ENCODE measurements around the gene MYO1E.
"Not testable (repeated sequence)": the region's sequence is repeated elsewhere in the genome, so short reads cannot be mapped to it uniquely, and the experiment has no call there.

The MYO1E gene

GRCh38 chr15:59406446-59406845 is 33.8 kb upstream of the MYO1E start:
- TF ChIP-seq POU6F1 (CRISPR knock-in tag; IDR thresholded peaks at IDR 0.05; ENCODE audit: borderline replicate concordance, low read depth) (no peak), GLIS3 (CRISPR knock-in tag; IDR thresholded peaks at IDR 0.05) (no peak)
- TF ChIP-seq, protein P1, sequence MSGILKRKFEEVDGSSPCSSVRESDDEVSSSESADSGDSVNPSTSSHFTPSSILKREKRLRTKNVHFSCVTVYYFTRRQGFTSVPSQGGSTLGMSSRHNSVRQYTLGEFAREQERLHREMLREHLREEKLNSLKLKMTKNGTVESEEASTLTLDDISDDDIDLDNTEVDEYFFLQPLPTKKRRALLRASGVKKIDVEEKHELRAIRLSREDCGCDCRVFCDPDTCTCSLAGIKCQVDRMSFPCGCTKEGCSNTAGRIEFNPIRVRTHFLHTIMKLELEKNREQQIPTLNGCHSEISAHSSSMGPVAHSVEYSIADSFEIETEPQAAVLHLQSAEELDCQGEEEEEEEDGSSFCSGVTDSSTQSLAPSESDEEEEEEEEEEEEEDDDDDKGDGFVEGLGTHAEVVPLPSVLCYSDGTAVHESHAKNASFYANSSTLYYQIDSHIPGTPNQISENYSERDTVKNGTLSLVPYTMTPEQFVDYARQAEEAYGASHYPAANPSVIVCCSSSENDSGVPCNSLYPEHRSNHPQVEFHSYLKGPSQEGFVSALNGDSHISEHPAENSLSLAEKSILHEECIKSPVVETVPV (CRISPR knock-in tag; IDR thresholded peaks at IDR 0.05): no peak
- ATAC-seq: no peak

- no peak for TF ChIP-seq ZFP30 (CRISPR knock-in tag; IDR thresholded peaks at IDR 0.05)
- no peak for TF ChIP-seq RARB (CRISPR knock-in tag; IDR thresholded peaks at IDR 0.05)
- TF ChIP-seq TCF4 (CRISPR knock-in tag; IDR thresholded peaks at IDR 0.05; ENCODE audit: borderline replicate concordance): no peak
- TF ChIP-seq TOX (CRISPR knock-in tag; IDR thresholded peaks at IDR 0.05; ENCODE audit: borderline replicate concordance): no peak
- TF ChIP-seq ZNF70 (CRISPR knock-in tag; IDR thresholded peaks at IDR 0.05): no peak
- TF ChIP-seq, protein P2, sequence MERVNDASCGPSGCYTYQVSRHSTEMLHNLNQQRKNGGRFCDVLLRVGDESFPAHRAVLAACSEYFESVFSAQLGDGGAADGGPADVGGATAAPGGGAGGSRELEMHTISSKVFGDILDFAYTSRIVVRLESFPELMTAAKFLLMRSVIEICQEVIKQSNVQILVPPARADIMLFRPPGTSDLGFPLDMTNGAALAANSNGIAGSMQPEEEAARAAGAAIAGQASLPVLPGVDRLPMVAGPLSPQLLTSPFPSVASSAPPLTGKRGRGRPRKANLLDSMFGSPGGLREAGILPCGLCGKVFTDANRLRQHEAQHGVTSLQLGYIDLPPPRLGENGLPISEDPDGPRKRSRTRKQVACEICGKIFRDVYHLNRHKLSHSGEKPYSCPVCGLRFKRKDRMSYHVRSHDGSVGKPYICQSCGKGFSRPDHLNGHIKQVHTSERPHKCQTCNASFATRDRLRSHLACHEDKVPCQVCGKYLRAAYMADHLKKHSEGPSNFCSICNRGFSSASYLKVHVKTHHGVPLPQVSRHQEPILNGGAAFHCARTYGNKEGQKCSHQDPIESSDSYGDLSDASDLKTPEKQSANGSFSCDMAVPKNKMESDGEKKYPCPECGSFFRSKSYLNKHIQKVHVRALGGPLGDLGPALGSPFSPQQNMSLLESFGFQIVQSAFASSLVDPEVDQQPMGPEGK (CRISPR knock-in tag; IDR thresholded peaks at IDR 0.05; ENCODE audit: borderline replicate concordance): no peak
- no peak for TF ChIP-seq ARNTL (CRISPR knock-in tag; IDR thresholded peaks at IDR 0.05; ENCODE audit: borderline replicate concordance, low read depth)
- TF ChIP-seq ZFP3 (CRISPR knock-in tag; IDR thresholded peaks at IDR 0.05): no peak
- TF ChIP-seq, protein P1 (CRISPR knock-in tag; IDR thresholded peaks at IDR 0.05): no peak
- TF ChIP-seq, protein P3, sequence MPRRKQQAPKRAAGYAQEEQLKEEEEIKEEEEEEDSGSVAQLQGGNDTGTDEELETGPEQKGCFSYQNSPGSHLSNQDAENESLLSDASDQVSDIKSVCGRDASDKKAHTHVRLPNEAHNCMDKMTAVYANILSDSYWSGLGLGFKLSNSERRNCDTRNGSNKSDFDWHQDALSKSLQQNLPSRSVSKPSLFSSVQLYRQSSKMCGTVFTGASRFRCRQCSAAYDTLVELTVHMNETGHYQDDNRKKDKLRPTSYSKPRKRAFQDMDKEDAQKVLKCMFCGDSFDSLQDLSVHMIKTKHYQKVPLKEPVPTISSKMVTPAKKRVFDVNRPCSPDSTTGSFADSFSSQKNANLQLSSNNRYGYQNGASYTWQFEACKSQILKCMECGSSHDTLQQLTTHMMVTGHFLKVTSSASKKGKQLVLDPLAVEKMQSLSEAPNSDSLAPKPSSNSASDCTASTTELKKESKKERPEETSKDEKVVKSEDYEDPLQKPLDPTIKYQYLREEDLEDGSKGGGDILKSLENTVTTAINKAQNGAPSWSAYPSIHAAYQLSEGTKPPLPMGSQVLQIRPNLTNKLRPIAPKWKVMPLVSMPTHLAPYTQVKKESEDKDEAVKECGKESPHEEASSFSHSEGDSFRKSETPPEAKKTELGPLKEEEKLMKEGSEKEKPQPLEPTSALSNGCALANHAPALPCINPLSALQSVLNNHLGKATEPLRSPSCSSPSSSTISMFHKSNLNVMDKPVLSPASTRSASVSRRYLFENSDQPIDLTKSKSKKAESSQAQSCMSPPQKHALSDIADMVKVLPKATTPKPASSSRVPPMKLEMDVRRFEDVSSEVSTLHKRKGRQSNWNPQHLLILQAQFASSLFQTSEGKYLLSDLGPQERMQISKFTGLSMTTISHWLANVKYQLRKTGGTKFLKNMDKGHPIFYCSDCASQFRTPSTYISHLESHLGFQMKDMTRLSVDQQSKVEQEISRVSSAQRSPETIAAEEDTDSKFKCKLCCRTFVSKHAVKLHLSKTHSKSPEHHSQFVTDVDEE (CRISPR knock-in tag; IDR thresholded peaks at IDR 0.05): no peak
- TF ChIP-seq GLIS3 (CRISPR knock-in tag; IDR thresholded peaks at IDR 0.05): no peak
- ATAC-seq: no peak
Measured at GRCh38 chr15:59405079-59405478, 32.4 kb upstream of the MYO1E start.

- TF ChIP-seq GLIS3 (CRISPR knock-in tag; IDR thresholded peaks at IDR 0.05): no peak
- no peak for TF ChIP-seq POU6F1 (CRISPR knock-in tag; IDR thresholded peaks at IDR 0.05; ENCODE audit: borderline replicate concordance, low read depth)
- TF ChIP-seq ZFP3 (CRISPR knock-in tag; IDR thresholded peaks at IDR 0.05): no peak
- TF ChIP-seq, protein P3 (CRISPR knock-in tag; IDR thresholded peaks at IDR 0.05): no peak
- TF ChIP-seq CSDC2 (CRISPR knock-in tag; IDR thresholded peaks at IDR 0.05): no peak
- no peak for TF ChIP-seq ZNF565 (CRISPR knock-in tag; conservative IDR thresholded peaks at IDR 0.05; ENCODE audit: low read depth)
- TF ChIP-seq TCF4 (CRISPR knock-in tag; IDR thresholded peaks at IDR 0.05; ENCODE audit: borderline replicate concordance): no peak
- TF ChIP-seq ZFP30 (CRISPR knock-in tag; IDR thresholded peaks at IDR 0.05): no peak
- TF ChIP-seq ESRRG (CRISPR knock-in tag; IDR thresholded peaks at IDR 0.05): no peak
- no peak for TF ChIP-seq ISL1 (CRISPR knock-in tag; IDR thresholded peaks at IDR 0.05)
- TF ChIP-seq PPARA (CRISPR knock-in tag; IDR thresholded peaks at IDR 0.05; ENCODE audit: borderline replicate concordance): no peak
- TF ChIP-seq OSR1 (CRISPR knock-in tag; IDR thresholded peaks at IDR 0.05): no peak
- no peak for TF ChIP-seq ZC3H10 (CRISPR knock-in tag; IDR thresholded peaks at IDR 0.05)
- TF ChIP-seq RARB (CRISPR knock-in tag; IDR thresholded peaks at IDR 0.05): no peak
- TF ChIP-seq ARNTL (CRISPR knock-in tag; IDR thresholded peaks at IDR 0.05; ENCODE audit: borderline replicate concordance, low read depth): no peak
- ATAC-seq: no peak
Measured at GRCh38 chr15:59401824-59402569, 29.3 kb upstream of the MYO1E start.

DNA sequence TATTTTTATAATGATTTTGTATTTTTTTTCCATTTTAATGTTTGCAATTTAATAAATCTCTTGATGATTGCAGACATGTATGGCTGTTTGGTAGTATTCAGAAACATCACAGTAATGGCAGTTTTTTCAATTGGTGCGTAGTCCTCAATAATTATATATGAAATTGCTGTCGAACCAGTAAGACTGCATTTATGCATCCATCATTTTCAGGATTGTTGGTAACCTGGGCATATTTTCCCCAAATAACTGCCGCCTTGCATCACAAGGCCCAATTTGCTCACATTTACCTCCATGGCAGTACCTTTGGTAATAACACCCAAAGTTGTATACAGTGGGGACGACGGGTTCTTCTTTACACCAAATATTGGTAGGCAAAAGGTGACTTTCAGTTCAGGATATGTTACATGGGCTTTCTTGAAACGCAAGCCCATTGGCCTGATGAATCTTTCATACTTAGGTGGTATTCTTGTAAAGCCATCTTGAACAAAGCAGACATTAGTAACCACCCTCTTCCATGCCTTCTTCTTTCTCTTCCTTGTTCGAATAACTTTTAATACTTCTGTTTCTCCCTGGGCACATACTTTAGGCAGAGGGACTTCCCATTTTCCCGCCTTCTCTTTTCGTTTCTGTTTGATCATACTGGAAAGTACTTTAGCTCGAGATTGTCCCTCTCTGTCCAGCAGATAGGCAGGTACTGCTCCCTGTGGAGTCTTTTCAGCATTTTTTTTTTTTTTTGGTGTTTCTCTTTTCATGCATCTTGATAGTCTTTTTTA is 28.6 kb upstream of the MYO1E start:
- ATAC-seq: not testable (repeated sequence)
